Mucosa of rectum (tissue), 2 donors: ENCODE measurements around the gene TUBB1.

ENCODE experiments used
- H3K27ac ChIP-seq, 2 donors: one replicate each; pipeline ENCODE4 v1.7.0; 2013; ENCODE audit warnings: inconsistent platforms in 2 of 2, low read depth in 2 of 2, low read length in 2 of 2
- H3K27me3 ChIP-seq, 2 donors: one replicate each; pipeline ENCODE4 v1.7.0; 2013; ENCODE audit warnings: low read length in 2 of 2; ENCODE audit not compliant: control insufficient read depth in 2 of 2, insufficient read depth in 2 of 2
- H3K36me3 ChIP-seq, 2 donors: one replicate each; pipeline ENCODE4 v1.7.0; 2013; ENCODE audit warnings: low read length in 2 of 2; ENCODE audit not compliant: control insufficient read depth in 2 of 2, insufficient read depth in 2 of 2
- H3K4me1 ChIP-seq, 2 donors: one replicate each; pipeline ENCODE4 v1.7.0; 2013; ENCODE audit warnings: low read length in 2 of 2, mild to moderate bottlenecking in 1 of 2; ENCODE audit not compliant: control insufficient read depth in 2 of 2, insufficient read depth in 2 of 2
- H3K4me3 ChIP-seq, 2 donors: one replicate each; pipeline ENCODE4 v1.7.0; 2013; ENCODE audit warnings: low read length in 2 of 2
- H3K9ac ChIP-seq, 2 donors: one replicate each; pipeline ENCODE4 v1.7.0; 2013; ENCODE audit warnings: low read length in 2 of 2, low read depth in 1 of 2, mild to moderate bottlenecking in 1 of 2
- H3K9me3 ChIP-seq, 2 donors: one replicate each; pipeline ENCODE4 v1.7.0; 2013; ENCODE audit warnings: low read length in 2 of 2; ENCODE audit not compliant: control insufficient read depth in 2 of 2
- donor health status: healthy.
- donor health status: Normal muscosa, but diverticular disease.

TUBB1 gene

GRCh38 chr20:58996226-58996611, 23.0 kb upstream of the TUBB1 start:
- Histone ChIP-seq H3K9me3 (no peaks in the 10 kb centered on the region), H3K36me3 (peaks cover 62 to 83% of the 10 kb centered on the region in 2 donors), H3K4me1 (no peaks in the 10 kb centered on the region), H3K9ac (no peak overlapping the region), H3K4me3 (no peak overlapping the region), H3K27me3 (no peaks in the 10 kb centered on the region), H3K27ac (no peak overlapping the region)

- no peak overlapping the region for H3K4me3 ChIP-seq
- no peaks in the 10 kb centered on the region for H3K4me1 ChIP-seq
- H3K9ac ChIP-seq: no peak overlapping the region
- H3K36me3 ChIP-seq: peaks cover 63 to 83% of the 10 kb centered on the region in 2 donors
- H3K27ac ChIP-seq: no peak overlapping the region
- no peaks in the 10 kb centered on the region for H3K9me3 ChIP-seq
- no peaks in the 10 kb centered on the region for H3K27me3 ChIP-seq
These were observed 22.0 kb upstream of the TUBB1 start for GRCh38 chr20:58997141-58997770.

- Histone ChIP-seq H3K4me1 (peaks cover 1 to 5% of the 10 kb centered on the region in 2 donors), H3K9me3 (no peaks in the 10 kb centered on the region), H3K27me3 (no peaks in the 10 kb centered on the region), H3K36me3 (peaks cover 52 to 78% of the 10 kb centered on the region in 2 donors), H3K27ac (no peak overlapping the region), H3K9ac (no peak overlapping the region), H3K4me3 (no peak overlapping the region)
These were observed 20.6 kb upstream of the TUBB1 start for GRCh38 chr20:58998656-58999055.

GRCh38 chr20:59000326-59000725, 18.9 kb upstream of the TUBB1 start:
- Histone ChIP-seq H3K36me3 (peaks cover 39 to 71% of the 10 kb centered on the region in 2 donors), H3K9me3 (no peaks in the 10 kb centered on the region), H3K27me3 (no peaks in the 10 kb centered on the region), H3K4me1 (peaks cover 17 to 20% of the 10 kb centered on the region in 2 donors), H3K27ac (no peak overlapping the region), H3K9ac (no peak overlapping the region), H3K4me3 (no peak overlapping the region)

- H3K9me3 ChIP-seq: no peaks in the 10 kb centered on the region
- no peak overlapping the region for H3K27ac ChIP-seq
- no peaks in the 10 kb centered on the region for H3K27me3 ChIP-seq
- H3K36me3 ChIP-seq: peaks cover 32 to 64% of the 10 kb centered on the region in 2 donors
- H3K4me1 ChIP-seq: peaks cover 24 to 28% of the 10 kb centered on the region in 2 donors
- no peak overlapping the region for H3K9ac ChIP-seq
- H3K4me3 ChIP-seq: no peak overlapping the region
These were observed 18.2 kb upstream of the TUBB1 start for GRCh38 chr20:59001068-59001448.

GRCh38 chr20:59001449-59002171, 17.6 kb upstream of the TUBB1 start:
- peaks cover 26 to 58% of the 10 kb centered on the region in 2 donors for H3K36me3 ChIP-seq
- H3K4me3 ChIP-seq: no peak overlapping the region
- H3K4me1 ChIP-seq: peaks cover 29 to 31% of the 10 kb centered on the region in 2 donors
- H3K9me3 ChIP-seq: no peaks in the 10 kb centered on the region
- H3K27me3 ChIP-seq: no peaks in the 10 kb centered on the region
- H3K9ac ChIP-seq: no peak overlapping the region
- no peak overlapping the region for H3K27ac ChIP-seq

- no peaks in the 10 kb centered on the region for H3K9me3 ChIP-seq
- no peak overlapping the region for H3K9ac ChIP-seq
- no peak overlapping the region for H3K4me3 ChIP-seq
- H3K27ac ChIP-seq: no peak overlapping the region
- peaks cover 30 to 31% of the 10 kb centered on the region in 2 donors for H3K4me1 ChIP-seq
- no peaks in the 10 kb centered on the region for H3K27me3 ChIP-seq
- H3K36me3 ChIP-seq: peaks cover 20 to 50% of the 10 kb centered on the region in 2 donors
These were observed 16.8 kb upstream of the TUBB1 start for GRCh38 chr20:59002388-59002787.

GRCh38 chr20:59002874-59003399, 16.3 kb upstream of the TUBB1 start:
- H3K36me3 ChIP-seq: peaks cover 16 to 45% of the 10 kb centered on the region in 2 donors
- no peak overlapping the region for H3K4me3 ChIP-seq
- no peaks in the 10 kb centered on the region for H3K9me3 ChIP-seq
- no peak overlapping the region for H3K27ac ChIP-seq
- no peak overlapping the region for H3K9ac ChIP-seq
- H3K4me1 ChIP-seq: peaks cover 30 to 34% of the 10 kb centered on the region in 2 donors
- no peaks in the 10 kb centered on the region for H3K27me3 ChIP-seq

GRCh38 chr20:59003836-59004492, 15.3 kb upstream of the TUBB1 start:
- no peak overlapping the region for H3K9ac ChIP-seq
- H3K27ac ChIP-seq: peak overlapping the region in 1 of 2 donors; percentile 43
- peak overlapping the region; percentile 37 to 84 for H3K4me3 ChIP-seq
- no peaks in the 10 kb centered on the region for H3K27me3 ChIP-seq
- no peaks in the 10 kb centered on the region for H3K9me3 ChIP-seq
- peaks cover 30 to 37% of the 10 kb centered on the region in 2 donors for H3K4me1 ChIP-seq
- peaks cover 13 to 40% of the 10 kb centered on the region in 2 donors for H3K36me3 ChIP-seq

- H3K36me3 ChIP-seq: peaks cover 13 to 36% of the 10 kb centered on the region in 2 donors
- H3K9me3 ChIP-seq: no peaks in the 10 kb centered on the region
- H3K9ac ChIP-seq: peak overlapping the region in 1 of 2 donors; percentile 33
- H3K4me3 ChIP-seq: peak overlapping the region; percentile 37 to 84
- H3K27ac ChIP-seq: peak overlapping the region; percentile 88 to 91
- H3K4me1 ChIP-seq: peaks cover 30 to 37% of the 10 kb centered on the region in 2 donors
- H3K27me3 ChIP-seq: no peaks in the 10 kb centered on the region
These were observed 14.8 kb upstream of the TUBB1 start for GRCh38 chr20:59004493-59004762.
